Stimulated activated CD8-positive, alpha-beta memory T cell treated with anti-CD3 and anti-CD28 coated beads, Interleukin-15, amount 100 ng/mL, for 4 hours (primary cell): ENCODE measurements around the gene CTNNBIP1.
"Not testable (repeated sequence)": the region's sequence is repeated elsewhere in the genome, so short reads cannot be mapped to it uniquely, and the experiment has no call there.

ENCODE experiments used
- DNase-seq, 2 donors: peaks; one replicate each; pipeline ENCODE4 v3.0.0-alpha.2; 2020; ENCODE audit warnings: low read depth in 2 of 2

The CTNNBIP1 gene

DNA sequence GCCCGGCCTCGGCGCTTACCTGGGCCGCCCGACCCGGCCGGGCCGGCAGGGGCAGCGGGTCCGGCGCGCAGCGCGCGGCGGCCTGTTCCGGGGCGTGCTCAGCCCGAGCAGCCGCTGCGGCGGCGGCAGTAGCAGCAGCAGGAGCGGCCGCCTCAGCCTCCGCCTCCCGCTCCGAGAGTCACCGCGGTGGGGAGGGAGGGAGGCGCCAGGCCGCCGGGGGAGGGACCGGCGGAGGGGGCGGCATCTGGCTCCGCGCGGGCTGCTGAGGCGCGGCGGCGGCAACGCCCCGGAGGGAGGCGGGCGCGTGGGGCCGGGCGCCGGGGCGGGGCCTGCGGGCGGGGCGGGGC lies at the start of gene CTNNBIP1:
TSS of gene CTNNBIP1 (minus strand) at position 194 of the 347 bp plus-strand sequence. CDS start 38,205 bp downstream, outside the sequence.
- DNase-seq, result no peak

GRCh38 chr1:9957726-9958125 lies 47.7 kb upstream of the CTNNBIP1 start:
- no peak for DNase-seq

DNA sequence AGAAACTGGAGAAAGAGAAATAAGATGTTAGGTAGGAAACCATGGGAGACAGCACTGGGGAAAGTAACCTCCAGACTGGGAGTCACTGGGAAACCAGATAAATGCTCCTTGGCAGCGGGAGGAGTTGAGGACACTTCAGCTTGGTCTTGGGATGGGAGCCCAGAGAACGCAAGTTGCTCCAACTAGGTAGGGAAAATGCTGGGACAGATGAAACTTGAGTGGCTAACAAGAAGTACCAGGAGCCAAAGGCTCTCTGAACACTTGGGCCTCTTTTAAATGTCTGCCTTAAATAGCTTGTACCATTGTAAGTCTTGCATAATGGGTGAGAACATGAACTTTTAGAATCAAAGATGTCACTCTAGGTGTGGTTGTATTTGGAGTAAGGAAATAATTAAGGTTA lies 36.2 kb upstream of the CTNNBIP1 start:
- no peak for DNase-seq

DNA sequence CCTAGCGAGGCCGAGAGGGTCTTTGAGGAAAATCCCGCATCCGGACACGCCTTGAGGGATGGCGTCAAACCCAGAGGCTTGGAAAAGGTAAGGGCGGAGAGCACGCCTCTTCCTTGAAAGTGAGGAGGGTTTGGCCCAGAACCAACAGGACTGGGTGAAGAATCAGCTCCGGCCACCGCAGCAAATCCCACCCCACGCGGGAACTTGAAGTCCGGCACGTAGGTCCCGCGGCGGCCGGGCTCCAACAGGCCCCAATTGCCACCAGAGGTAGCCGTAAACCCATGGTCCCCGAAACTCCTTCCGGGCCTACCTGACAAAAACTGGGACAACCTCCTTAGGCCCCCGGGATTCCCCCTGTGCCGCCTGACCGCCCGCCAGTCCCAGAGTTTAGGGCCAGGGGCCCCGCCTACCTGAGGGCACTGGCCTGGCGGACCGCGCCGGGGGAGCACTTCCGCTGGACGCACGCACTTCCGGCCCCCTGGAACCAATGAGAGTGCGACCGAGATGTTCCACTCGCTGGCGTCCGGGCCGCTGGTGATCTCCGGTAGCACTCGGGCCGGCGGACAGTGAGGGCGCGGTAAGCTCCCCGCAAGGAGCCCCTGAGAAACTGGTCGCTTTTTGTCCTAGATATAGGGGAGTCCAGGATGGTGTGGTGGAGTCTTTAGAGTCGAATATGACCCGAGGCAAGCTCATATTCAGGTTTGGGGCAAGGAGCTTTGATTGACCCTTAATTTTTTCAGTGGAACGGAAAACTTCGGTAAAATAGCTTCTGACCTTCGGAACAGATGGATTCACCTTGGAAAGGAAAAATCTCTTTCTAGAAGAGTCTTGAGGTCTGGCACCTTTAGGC lies 33.1 kb upstream of the CTNNBIP1 start, which contains the start of the genes LZIC and NMNAT1:
TSS of gene LZIC (minus strand) at position 453 of the 850 bp plus-strand sequence. CDS start 6,772 bp downstream, outside the sequence.
TSS of gene NMNAT1 (plus strand) at position 537 of the 850 bp plus-strand sequence. CDS start 28,599 bp downstream, outside the sequence.
- peak; percentile 77 for DNase-seq

DNA sequence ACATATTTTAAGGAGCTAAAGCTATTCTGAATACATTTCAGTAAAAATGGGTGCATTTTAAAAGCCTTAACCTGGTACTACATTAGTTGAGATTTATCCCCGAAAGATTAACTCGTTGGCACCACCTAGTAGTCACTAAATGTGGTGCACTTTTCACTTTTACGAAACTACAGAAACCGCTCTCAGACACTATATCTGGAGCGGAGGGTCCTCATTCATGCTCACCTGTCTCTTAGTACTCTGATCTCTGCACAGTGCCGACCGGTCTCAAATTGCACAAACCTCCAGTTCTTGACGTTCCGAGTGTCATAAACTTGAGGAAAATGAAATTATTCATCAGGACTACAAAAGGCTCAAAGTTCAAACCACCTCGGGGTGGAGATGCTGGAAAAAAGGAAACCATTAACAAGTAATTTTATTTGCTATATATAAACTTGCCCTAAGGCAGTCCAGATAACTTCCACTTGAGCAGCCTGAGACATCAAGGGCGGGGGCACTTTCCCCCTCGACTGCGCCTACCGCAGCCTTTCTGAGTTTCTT lies 32.4 kb upstream of the CTNNBIP1 start:
- DNase-seq, result peak in 1 of 2 donors; percentile 1

GRCh38 chr1:9929431-9930385 lies 19.6 kb upstream of the CTNNBIP1 start:
- no peak for DNase-seq

DNA sequence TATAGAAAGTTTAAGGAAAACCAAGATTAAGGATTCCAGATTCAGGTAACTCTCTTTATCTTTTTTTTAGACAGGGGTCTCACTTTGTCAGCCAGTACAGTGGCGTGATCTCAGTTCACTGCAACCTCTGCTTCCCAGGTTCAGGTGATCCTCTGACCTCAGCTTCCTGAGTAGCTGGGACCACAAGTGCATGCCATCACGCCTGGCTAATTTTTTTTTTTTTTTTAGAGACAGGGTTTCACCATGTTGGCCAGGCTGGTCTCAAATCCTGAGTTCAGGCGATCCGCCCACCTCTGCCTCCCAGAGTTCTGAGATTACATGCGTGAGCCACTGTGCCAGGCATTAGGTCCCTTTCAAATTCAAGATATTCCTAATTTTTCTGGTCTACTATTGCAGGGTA lies 17.2 kb upstream of the CTNNBIP1 start:
- no peak for DNase-seq

DNA sequence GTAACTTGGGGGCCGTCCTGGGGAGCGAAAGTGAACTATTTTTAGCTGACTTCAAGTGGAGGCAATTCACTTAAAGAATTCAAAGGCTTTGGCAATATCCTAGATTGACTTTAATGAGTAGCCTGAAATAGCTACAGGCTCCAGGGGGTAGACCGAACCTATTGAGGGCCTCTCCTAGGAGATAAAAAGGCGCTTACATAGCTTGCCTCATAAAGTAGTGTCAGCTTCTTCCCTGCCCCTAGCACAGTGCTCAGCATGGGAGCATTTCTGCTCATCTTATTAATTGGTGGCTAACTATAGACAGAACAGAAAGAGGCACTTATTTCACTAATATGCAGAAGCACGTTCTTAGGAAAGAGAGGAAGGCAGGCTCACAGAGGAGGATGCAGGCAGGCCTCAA lies 12.3 kb upstream of the CTNNBIP1 start:
- DNase-seq, result no peak

DNA sequence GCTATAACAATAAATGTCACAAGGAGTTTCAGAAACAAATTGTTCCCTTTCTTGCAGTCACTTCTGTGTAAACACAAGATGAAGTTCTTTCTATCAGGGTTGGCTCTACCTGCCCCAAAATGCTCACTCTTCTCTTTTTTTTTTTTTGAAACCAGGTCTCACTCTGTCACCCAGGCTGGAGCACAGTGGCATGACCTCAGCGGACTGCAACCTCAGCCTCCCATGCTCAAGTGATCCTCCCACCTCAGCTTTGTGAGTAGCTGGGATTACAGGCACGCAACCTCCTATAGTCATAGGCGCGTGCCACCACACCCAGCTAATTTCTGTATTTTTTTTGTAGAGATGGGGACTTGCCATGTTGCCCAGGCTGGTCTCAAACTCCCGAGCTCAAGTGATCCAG lies 10.5 kb upstream of the CTNNBIP1 start:
- no peak for DNase-seq

GRCh38 chr1:9917901-9918300 lies 7.8 kb upstream of the CTNNBIP1 start:
- no peak for DNase-seq

GRCh38 chr1:9917495-9917894 lies 7.4 kb upstream of the CTNNBIP1 start:
- DNase-seq, result not testable (repeated sequence)

DNA sequence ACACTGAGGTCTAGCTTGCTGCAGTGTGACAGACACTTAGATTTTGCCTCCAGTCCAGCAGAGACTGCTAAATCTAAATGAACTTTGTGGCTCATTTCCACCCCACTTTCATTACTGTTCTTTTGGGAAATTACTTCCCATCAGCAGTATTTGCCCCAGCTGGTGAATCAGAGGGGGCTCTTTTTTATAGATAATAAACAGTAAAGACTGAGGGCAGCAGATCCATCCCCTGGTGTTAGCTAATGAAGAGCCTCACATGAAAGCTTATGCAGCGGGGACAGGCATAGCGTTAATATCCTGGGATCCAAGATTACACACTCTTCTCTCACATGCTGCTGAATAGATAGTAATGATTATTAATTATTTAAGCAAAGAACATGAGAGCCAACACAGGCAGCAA lies 6.4 kb upstream of the CTNNBIP1 start:
- DNase-seq, result no peak

DNA sequence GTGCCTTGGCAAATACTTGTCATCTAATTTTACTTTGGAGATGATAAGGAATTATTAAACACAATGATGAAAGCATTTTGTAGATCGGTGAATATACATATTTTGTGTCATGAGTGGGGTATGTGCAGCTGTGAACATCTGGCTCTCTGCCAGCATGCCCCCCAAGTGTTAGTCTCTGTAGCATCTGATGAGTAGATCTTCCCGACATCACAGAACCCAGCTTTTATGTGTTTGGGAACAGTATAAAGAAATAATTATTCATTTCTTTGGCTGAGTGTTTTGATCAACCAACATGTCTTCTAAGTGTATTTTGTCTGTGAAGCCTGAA lies 4.5 kb upstream of the CTNNBIP1 start:
- no peak for DNase-seq

- DNase-seq, result no peak
These were observed 2.3 kb upstream of the CTNNBIP1 start for GRCh38 chr1:9912264-9912936.

GRCh38 chr1:9910423-9911178 lies 532 bp upstream of the CTNNBIP1 start:
- DNase-seq, result peak; percentile 100

DNA sequence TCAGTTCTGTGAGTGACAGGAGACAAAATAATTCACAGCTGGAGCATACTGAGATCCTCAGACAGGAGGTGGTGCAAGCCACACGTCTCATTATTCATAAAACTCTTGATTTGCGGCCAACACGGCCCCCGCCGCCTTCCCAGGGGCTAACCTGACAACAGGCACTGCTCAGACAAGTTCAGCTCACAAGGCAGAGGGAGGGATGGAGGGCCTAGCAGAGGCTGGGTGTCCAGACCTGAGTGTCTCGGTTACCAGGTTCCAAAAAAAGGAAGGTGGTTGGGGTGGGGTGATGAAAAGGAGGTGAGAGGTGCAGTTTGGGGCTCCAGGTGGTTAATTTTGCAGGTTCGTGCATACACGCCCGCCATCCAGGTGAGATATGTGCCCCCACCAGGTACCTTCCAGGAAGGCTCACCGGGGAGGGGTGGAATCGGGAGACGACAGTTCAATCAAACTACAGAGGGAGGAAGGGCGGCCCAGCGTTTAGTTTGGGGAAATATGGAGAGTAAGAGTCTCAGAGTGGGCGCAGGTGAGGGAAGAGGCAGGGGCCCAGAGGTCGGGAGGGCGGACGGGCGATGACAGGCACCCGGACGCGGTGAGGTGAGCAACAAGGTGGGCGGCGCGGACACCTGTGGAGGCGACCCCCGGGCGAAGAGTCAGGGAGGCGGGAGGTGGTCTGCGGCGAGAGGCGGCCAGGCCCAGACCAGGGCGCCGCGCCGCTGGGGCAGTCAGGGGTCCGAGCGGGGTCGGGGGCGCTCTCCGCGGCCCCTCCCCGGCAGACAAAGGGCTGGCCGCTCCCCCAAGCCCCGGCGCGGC lies 629 bp downstream of the CTNNBIP1 start:
- DNase-seq, result peak in 1 of 2 donors; percentile 9

DNA sequence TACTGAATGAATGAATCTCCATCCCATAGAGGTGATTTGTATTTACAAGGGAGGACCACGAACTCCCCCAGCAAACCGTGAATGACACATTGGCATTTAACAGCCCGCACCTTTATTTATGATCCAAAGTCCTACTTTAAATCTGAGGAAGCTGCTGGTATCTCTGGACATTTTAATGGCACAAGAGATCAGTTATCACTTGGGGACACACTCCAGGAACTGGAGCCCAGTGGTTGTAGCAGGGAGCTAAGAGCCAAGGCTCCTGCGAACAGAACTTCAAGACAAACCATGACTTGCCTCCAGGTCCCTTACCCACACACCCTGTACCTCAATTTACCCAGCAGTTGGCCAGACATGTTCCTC lies 1.2 kb downstream of the CTNNBIP1 start:
- DNase-seq, result no peak

GRCh38 chr1:9907441-9907840 lies 2.6 kb downstream of the CTNNBIP1 start:
- DNase-seq, result no peak

- no peak for DNase-seq
These were observed 3.6 kb downstream of the CTNNBIP1 start for GRCh38 chr1:9906466-9906865.

- DNase-seq, result no peak
These were observed 5.1 kb downstream of the CTNNBIP1 start for GRCh38 chr1:9905010-9905409.
